Activated CD8-positive, alpha-beta memory T cell treated with anti-CD3 and anti-CD28 coated beads, Interleukin-2, amount 10 ng/mL, durations not matched to agents 7 days and 5 days (primary cell): ENCODE measurements around the gene PASK. TPM values are rescaled to one million over a fixed set of nuclear protein-coding genes. Genes with fewer than 3 reads are reported as not detected.

Experiments used
- ATAC-seq: fragments of 150-1000 bp; cut with Tn5 transposase; one replicate; pipeline ENCODE4 v1.10.0; 2021; ENCODE audit warnings: moderate library complexity
- CTCF ChIA-PET: fragments of 350-600 bp; sonication (Branson Sonifier 250); formaldehyde crosslinking; loops from one replicate; lab custom pipeline; 2021; ENCODE audit warnings: antibody characterized with exemption; lab: Charles Lee
- DNase-seq: peaks from one replicate; pipeline ENCODE4 v3.0.0-alpha.2; 2020
- H3K27ac Mint-ChIP-seq: one replicate; pipeline ENCODE4 v1.8.0; 2021; ENCODE audit warnings: mild to moderate bottlenecking, mixed read lengths
- H3K27me3 Mint-ChIP-seq: one replicate; pipeline ENCODE4 v1.8.0; 2021; ENCODE audit warnings: mixed read lengths
- H3K36me3 Mint-ChIP-seq: one replicate; pipeline ENCODE4 v1.8.0; 2021; ENCODE audit warnings: mild to moderate bottlenecking, mixed read lengths
- H3K4me1 Mint-ChIP-seq: one replicate; pipeline ENCODE4 v1.8.0; 2021; ENCODE audit warnings: mixed read lengths
- H3K4me3 Mint-ChIP-seq: one replicate; pipeline ENCODE4 v1.8.0; 2021; ENCODE audit warnings: mild to moderate bottlenecking, moderate library complexity, mixed read lengths
- H3K9me3 Mint-ChIP-seq: one replicate; pipeline ENCODE4 v1.8.0; 2022; ENCODE audit warnings: low read depth, mixed read lengths
- total RNA-seq, 2 experiments: library from RNA; stranded (reverse); gene quantifications; one replicate each; pipeline ENCODE4 v1.2.3, GENCODE V29; 2021

PASK gene
- total RNA-seq, 2 experiments from 2014 or later = 65.1 to 71.9 TPM

DNA sequence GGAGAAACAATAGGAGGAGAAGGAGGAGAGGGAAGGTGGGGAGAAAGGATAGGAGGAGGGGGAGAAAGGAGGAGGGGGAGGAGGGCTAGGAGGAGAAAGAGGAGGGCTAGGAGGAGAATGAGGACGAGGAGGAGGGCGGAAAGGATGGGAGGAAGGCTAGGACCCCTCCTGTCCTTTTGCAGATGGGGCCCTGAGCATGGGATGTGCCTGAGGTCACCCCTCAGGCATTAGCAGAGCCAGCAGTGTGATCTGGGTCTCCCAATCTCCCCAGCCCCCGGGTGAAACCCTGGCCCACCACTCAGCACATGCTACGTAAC lies 38.6 kb upstream of the PASK start:
- Mint-ChIP-seq H3K27me3 (no peaks in the 10 kb centered on the region), H3K27ac (no peak overlapping the region), H3K36me3 (no peaks in the 10 kb centered on the region), H3K4me3 (no peak overlapping the region), H3K4me1 (no peaks in the 10 kb centered on the region), H3K9me3 (no peaks in the 10 kb centered on the region)
- ATAC-seq (no peak), DNase-seq (no peak)
- CTCF ChIA-PET = no interaction called here

DNA sequence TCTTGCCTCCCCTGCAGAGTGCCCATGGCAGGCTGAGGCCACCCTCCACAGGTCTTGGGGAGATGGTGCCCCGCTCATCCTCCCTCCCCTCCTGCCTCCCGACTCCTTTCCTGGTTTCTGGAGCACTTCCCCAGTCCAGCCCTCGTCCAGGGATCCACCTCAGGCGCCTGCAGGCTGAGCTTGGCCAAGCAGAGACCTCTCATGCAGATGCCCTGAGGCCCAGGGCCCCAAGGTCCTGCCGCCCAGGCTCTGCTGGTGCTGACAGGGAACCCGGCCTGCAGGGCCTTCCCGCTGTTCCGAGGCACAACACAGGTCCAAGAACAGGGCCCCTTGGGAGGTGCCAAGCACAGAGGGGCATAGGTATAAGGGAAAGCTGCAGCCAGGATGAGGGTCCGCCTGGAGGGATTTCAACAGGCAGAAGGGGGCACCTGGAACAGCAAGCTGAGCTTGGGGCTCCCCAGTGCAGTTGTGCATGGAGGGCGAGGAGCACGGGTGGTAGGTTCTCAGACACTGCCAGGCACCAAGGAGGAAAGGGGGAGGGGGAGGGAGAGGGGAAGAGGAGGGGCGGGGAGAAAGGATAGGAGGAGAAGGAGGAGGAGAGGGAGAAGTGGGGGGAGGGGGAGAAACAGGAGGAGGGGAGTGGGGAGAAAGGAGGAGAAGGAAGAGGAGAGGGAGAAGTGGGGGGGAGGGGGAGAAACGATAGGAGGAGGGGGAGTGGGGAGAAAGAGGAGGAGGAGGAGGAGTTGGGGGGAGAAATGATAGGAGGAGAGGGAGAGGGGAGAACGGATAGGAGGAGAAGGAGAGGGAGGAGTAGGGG lies 38.0 kb upstream of the PASK start:
- Mint-ChIP-seq H3K27me3 (no peaks in the 10 kb centered on the region), H3K9me3 (no peaks in the 10 kb centered on the region), H3K27ac (no peak overlapping the region), H3K4me1 (no peaks in the 10 kb centered on the region), H3K36me3 (no peaks in the 10 kb centered on the region), H3K4me3 (no peak overlapping the region)
- CTCF ChIA-PET = no interaction called here
- ATAC-seq = no peak
- no peak for DNase-seq

DNA sequence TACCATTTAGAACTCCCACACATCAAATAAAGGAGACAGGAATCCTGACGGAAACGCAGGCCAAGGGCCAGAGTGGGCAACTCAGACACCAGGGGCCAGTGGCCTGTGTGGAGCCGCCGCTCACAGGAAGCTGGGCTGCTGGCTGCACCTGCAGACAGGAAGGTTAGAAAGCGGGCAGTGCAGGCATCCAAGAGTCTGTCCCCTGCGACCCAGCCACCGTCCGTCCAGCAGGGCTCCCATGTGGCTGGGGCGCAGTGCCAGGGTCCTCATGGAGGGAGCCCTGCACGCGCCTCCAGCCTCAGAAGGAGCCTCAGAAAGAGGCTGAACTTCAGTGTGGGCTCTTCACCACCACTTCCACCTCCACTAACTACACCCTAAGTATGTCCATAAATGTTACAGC lies 36.7 kb upstream of the PASK start:
- H3K4me1 Mint-ChIP-seq = no peaks in the 10 kb centered on the region
- no peak for DNase-seq
- H3K36me3 Mint-ChIP-seq = no peaks in the 10 kb centered on the region
- no peaks in the 10 kb centered on the region for H3K9me3 Mint-ChIP-seq
- H3K27ac Mint-ChIP-seq = no peak overlapping the region
- CTCF ChIA-PET = no interaction called here
- H3K27me3 Mint-ChIP-seq = no peaks in the 10 kb centered on the region
- no peak overlapping the region for H3K4me3 Mint-ChIP-seq
- ATAC-seq = no peak

DNA sequence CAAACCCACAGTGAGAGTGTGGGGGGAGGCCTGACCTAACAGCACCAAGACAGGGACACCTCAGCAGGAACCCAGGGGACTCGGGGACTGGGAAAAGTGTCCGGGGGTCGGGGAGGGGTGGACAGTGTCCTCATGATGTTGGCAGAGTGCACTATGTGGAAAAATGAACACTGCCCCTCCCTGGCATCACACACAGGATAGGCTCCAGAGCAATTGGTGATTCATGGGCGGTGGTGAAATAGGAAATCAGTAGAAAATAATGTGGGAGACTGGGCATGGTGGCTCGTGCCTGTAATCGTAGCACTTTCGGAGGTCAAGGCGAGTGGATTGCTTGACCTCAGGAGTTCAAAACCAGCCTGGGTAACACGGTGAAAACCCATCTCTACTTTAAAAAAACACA lies 35.6 kb upstream of the PASK start:
- no peak overlapping the region for H3K27ac Mint-ChIP-seq
- no peak for ATAC-seq

DNA sequence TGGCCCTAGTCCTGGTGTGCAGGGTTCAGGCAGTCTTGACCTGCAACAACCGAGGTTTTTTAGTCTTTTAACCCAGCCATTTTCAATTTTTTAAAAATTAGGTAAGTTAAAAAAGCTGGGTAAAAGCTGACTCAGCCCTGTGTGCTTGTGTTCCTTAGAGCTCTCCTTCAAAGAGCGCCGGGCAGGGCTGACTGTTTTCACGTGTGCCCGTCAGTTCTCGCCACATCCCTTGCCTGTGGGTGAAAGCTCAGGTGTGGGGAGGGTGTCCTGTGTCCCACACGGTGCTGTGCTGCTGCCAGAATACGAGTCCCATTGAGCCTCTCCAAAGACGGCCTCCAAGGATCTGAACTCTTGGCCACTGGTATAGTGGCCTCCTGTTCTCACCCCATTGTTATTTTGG lies 33.9 kb upstream of the PASK start:
- CTCF ChIA-PET = no interaction called here
- Mint-ChIP-seq H3K4me3 (no peak overlapping the region), H3K36me3 (peaks cover 7% of the 10 kb centered on the region), H3K9me3 (no peaks in the 10 kb centered on the region), H3K27ac (no peak overlapping the region), H3K4me1 (peaks cover 13% of the 10 kb centered on the region), H3K27me3 (no peaks in the 10 kb centered on the region)
- DNase-seq (no peak), ATAC-seq (no peak)

More for the DNA sequence above, 35.6 kb upstream of the PASK start:
- Mint-ChIP-seq H3K4me3 (no peak overlapping the region), H3K36me3 (peaks cover 2% of the 10 kb centered on the region), H3K27me3 (no peaks in the 10 kb centered on the region), H3K9me3 (no peaks in the 10 kb centered on the region), H3K4me1 (peaks cover 3% of the 10 kb centered on the region)
- DNase-seq = no peak
- CTCF ChIA-PET = no interaction called here

DNA sequence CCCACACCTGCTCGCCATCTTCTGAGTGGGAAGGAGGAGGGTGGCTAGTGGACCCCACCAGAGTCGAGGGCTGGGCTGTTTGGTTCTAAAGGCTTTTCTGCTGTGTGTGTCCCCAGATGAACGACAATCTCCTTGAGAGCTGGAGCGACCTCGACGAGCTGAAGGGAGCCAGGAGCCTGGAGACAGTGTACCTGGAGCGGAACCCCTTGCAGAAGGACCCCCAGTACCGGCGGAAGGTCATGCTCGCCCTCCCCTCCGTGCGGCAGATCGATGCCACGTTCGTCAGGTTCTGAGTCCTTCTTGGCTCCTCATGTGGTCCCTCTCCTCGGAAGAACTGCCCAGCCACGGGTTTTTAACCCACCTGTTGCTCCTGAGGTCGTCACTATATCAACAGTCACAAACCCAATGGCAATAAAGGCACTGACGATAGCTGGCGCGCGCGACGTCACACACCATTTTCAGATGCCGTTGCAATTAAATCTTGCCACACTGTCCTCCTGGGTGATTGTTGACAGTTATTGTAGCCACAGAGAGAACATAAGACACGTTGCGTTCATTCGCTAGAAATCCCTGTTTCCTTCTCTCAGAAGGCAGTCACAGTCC lies 33.4 kb upstream of the PASK start:
- H3K9me3 Mint-ChIP-seq = no peaks in the 10 kb centered on the region
- H3K4me1 Mint-ChIP-seq = peaks cover 13% of the 10 kb centered on the region
- H3K36me3 Mint-ChIP-seq = peaks cover 7% of the 10 kb centered on the region
- H3K4me3 Mint-ChIP-seq = no peak overlapping the region
- no peaks in the 10 kb centered on the region for H3K27me3 Mint-ChIP-seq
- CTCF ChIA-PET = no interaction called here
- no peak overlapping the region for H3K27ac Mint-ChIP-seq
- DNase-seq = no peak
- no peak for ATAC-seq

DNA sequence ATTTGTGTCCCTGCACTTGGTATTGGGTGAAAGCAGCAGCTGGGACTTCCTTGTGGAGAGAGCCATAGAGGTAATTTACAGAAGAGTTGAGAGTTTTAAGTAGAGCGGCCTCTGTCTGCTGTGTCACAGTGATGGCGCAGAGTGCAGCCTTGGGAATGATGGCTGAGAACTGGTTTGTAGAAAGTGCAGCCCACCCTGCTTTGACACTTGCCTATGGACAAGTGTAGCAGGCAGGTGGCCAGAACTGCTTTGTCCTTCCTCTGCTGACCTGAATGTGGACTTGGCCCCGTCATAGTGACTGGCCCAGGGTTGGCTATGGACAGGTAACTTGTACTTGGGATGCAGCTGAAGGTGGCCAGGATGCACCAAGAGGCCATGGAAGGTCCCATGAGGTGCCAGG lies 32.9 kb upstream of the PASK start:
- Mint-ChIP-seq H3K4me1 (peaks cover 13% of the 10 kb centered on the region), H3K4me3 (no peak overlapping the region), H3K27ac (no peak overlapping the region), H3K9me3 (no peaks in the 10 kb centered on the region), H3K27me3 (no peaks in the 10 kb centered on the region), H3K36me3 (peaks cover 7% of the 10 kb centered on the region)
- CTCF ChIA-PET = no interaction called here
- DNase-seq (no peak), ATAC-seq (no peak)

DNA sequence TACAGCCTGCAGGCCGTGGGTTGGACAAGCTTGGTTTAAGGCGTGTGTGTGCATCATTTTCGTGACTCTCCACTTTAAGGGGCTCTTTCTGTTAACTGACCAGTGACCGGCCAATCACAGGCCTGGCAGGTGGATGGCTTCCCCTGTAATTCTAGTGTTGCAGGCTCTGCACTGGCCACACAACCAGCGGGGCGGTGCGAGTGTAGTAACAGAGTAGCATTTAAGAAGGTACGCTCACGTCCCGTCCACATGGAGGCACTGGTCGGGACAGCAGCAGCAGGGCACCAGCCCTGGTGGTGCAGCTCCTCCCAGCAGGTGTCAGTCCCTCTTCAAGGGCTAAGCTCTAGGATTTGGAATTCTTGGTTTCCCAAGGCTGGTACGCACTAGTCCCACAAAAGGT lies 31.2 kb upstream of the PASK start:
- H3K9me3 Mint-ChIP-seq = no peaks in the 10 kb centered on the region
- H3K27ac Mint-ChIP-seq = no peak overlapping the region
- ATAC-seq = no peak
- H3K4me1 Mint-ChIP-seq = peaks cover 13% of the 10 kb centered on the region
- H3K4me3 Mint-ChIP-seq = no peak overlapping the region
- CTCF ChIA-PET = no interaction called here
- no peak for DNase-seq
- H3K36me3 Mint-ChIP-seq = peaks cover 9% of the 10 kb centered on the region
- H3K27me3 Mint-ChIP-seq = no peaks in the 10 kb centered on the region

DNA sequence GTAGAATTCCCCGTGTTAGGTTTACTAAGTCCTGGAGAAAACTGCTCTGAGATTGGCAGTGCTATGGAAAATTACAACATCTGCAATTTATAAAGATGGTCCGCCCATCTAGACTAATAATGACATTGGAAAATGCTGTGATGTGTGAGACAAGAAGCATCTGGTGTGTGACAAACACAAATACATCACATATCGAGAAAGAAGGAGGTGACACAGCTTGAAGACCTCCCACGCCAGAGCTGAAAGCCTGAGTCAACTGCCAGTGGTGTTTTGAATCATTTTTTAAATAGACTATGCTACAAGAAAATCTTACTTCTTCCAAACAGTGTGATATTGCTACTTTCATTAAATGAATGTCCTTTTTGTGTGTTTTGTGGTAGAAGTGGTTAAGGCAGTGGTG lies 30.6 kb upstream of the PASK start:
- Mint-ChIP-seq H3K9me3 (no peaks in the 10 kb centered on the region), H3K27me3 (no peaks in the 10 kb centered on the region), H3K36me3 (peaks cover 15% of the 10 kb centered on the region), H3K27ac (no peak overlapping the region), H3K4me3 (no peak overlapping the region), H3K4me1 (peaks cover 13% of the 10 kb centered on the region)
- CTCF ChIA-PET = no interaction called here
- ATAC-seq (peak; percentile 51), DNase-seq (no peak)

DNA sequence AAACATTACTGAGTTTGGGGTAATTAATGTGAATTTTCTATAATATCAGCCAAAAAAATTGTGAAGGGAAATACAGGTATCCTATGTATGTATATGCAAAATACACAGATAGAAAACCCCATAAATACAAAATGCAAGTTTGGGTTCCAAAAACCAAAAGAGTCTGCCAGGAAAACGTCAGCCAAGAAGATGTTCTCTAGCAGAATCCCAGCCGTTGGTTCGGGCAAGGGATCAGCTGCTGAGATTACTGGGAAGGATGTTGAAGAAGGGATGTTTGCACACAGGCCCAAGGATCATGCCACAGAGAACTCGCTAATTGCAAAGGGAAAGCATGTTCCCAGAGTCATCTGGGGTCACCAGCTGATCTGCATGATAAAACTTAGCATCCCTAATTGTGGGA lies 29.7 kb upstream of the PASK start:
- Mint-ChIP-seq H3K4me1 (peaks cover 13% of the 10 kb centered on the region), H3K36me3 (peaks cover 20% of the 10 kb centered on the region)

DNA sequence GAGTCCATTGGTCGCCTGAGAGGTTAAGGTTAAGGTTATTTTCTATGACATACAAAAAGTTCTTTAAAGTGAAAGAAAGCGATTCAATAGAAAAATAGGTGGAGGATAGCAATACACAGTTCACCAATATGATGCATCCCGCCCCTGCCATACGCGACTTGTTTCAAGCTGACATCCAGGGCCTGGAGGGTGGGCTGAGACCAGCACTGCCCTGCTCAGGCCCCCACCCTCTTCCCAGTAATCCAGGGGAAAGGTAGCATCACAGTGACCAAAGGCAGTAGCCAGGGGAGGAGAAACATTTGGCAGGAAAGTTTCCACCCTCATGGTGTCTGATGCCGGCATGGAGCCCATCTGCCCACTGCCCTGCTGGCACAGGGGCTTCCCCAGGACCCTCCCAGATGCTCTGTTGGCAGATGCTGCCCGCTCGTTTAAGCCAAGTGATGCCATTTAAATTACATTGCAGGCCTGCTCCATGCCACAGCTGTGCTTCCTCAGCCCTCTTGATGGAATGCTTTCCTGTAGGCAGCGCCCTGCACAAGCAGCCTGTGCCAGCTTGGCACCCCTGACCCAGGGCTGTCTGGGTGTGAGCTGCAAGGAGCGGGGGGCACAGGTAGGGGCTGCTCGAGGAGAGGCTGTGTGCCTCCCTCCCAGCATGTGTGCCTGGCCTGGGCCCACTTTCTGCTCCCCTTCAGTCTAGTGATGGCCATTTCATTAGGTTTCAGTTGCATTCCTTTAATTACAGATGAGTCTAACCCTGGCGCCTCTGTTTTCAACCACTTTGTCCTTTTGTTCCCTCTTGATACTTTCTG lies 28.5 kb upstream of the PASK start:
- ATAC-seq (no peak), DNase-seq (no peak)
- Mint-ChIP-seq H3K27ac (no peak overlapping the region), H3K4me3 (no peak overlapping the region), H3K9me3 (no peaks in the 10 kb centered on the region), H3K4me1 (peaks cover 13% of the 10 kb centered on the region), H3K36me3 (peaks cover 26% of the 10 kb centered on the region), H3K27me3 (no peaks in the 10 kb centered on the region)
- CTCF ChIA-PET = no interaction called here

More for the DNA sequence above, 29.7 kb upstream of the PASK start:
- no peaks in the 10 kb centered on the region for H3K27me3 Mint-ChIP-seq
- DNase-seq = no peak
- CTCF ChIA-PET = no interaction called here
- H3K27ac Mint-ChIP-seq = no peak overlapping the region
- no peak for ATAC-seq
- no peaks in the 10 kb centered on the region for H3K9me3 Mint-ChIP-seq
- H3K4me3 Mint-ChIP-seq = no peak overlapping the region

DNA sequence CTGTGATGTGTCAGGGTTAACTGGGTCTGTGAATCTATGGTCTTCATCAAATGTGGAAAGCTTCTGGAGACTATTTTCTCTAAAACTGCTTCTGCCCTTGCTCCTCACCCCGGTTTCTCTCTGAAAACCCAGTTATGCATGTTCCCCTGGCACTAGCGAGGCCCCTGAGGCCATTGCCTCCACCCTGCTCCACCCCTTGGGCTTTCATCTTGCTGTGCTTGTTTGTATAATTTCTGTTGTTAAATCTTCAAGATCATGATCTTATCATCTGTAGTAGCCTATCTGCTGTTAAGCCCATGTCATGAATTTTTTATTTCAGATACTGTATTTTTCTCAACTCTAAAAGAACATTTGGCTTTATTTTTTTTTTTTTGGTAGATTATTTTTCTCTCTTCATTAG lies 24.3 kb upstream of the PASK start:
- ATAC-seq (no peak), DNase-seq (no peak)
- CTCF ChIA-PET = interaction anchor here (0.9 kb wide), 1 partner anchor 322 kb away, joined by 3 read pairs; no protein-coding TSS in a partner anchor
- Mint-ChIP-seq H3K27ac (no peak overlapping the region), H3K9me3 (peaks cover 5% of the 10 kb centered on the region), H3K4me1 (no peaks in the 10 kb centered on the region), H3K27me3 (no peaks in the 10 kb centered on the region), H3K4me3 (no peak overlapping the region), H3K36me3 (peaks cover 59% of the 10 kb centered on the region)

DNA sequence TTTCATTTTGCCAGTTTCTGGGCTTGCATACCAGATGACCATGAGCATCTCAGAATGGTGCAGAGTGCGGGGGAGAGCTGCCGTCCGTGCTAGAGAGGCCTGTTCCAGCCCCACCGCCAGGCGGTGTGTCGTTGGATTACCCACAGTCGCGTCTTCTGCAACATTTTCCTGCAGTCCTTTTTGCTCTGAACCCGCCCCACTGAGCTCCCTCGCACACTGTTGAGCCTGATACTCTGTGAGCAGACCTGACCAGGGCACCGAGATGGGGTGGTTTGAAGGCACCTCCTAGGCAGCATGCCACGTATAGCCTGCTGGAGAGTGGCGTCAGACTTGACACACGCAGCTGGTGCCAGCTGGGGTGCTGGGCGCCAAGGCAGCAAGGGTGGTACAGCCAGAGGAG lies 19.1 kb upstream of the PASK start:
- ATAC-seq (no peak), DNase-seq (no peak)
- H3K36me3 Mint-ChIP-seq = peaks cover 64% of the 10 kb centered on the region
- H3K27ac Mint-ChIP-seq = no peak overlapping the region
- H3K4me3 Mint-ChIP-seq = no peak overlapping the region
- H3K27me3 Mint-ChIP-seq = no peaks in the 10 kb centered on the region
- CTCF ChIA-PET = no interaction called here
- peaks cover 5% of the 10 kb centered on the region for H3K9me3 Mint-ChIP-seq
- H3K4me1 Mint-ChIP-seq = peaks cover 3% of the 10 kb centered on the region
